Limb (tissue), 2 donors: Measurements from ENCODE around the gene FBXO34.
"Not testable (repeated sequence)": the region's sequence is repeated elsewhere in the genome, so short reads cannot be mapped to it uniquely, and the experiment has no call there.

Experiments
- DNase-seq, 2 donors: peaks; one replicate each; pipeline ENCODE4 v3.0.0-alpha.2; 2016; ENCODE audit errors: extremely low spot score in 2 of 2

Gene FBXO34

GRCh38 chr14:55377236-55377635 is 106.0 kb downstream of the FBXO34 start:
- DNase-seq = no peak

GRCh38 chr14:55381040-55381439 is 109.8 kb downstream of the FBXO34 start:
- no peak for DNase-seq

GRCh38 chr14:55381561-55381960 is 110.3 kb downstream of the FBXO34 start:
- no peak for DNase-seq

- no peak for DNase-seq
Measured at GRCh38 chr14:55382483-55382882, 111.3 kb downstream of the FBXO34 start.

- not testable (repeated sequence) for DNase-seq
Measured at GRCh38 chr14:55383056-55383466, 111.8 kb downstream of the FBXO34 start.

GRCh38 chr14:55383541-55384140 is 112.4 kb downstream of the FBXO34 start:
- no peak for DNase-seq

GRCh38 chr14:55384536-55384935 is 113.3 kb downstream of the FBXO34 start:
- no peak for DNase-seq

GRCh38 chr14:55386037-55386808 is 115.0 kb downstream of the FBXO34 start:
- no peak for DNase-seq

- DNase-seq = no peak
Measured at GRCh38 chr14:55387121-55387520, 115.9 kb downstream of the FBXO34 start.

- no peak for DNase-seq
Measured at GRCh38 chr14:55388160-55388559, 116.9 kb downstream of the FBXO34 start.

- no peak for DNase-seq
Measured at GRCh38 chr14:55389330-55389729, 118.1 kb downstream of the FBXO34 start.

- DNase-seq = no peak
Measured at GRCh38 chr14:55398679-55399078, 127.5 kb downstream of the FBXO34 start.

GRCh38 chr14:55399183-55399582 is 128.0 kb downstream of the FBXO34 start:
- no peak for DNase-seq

- DNase-seq = no peak
Measured at GRCh38 chr14:55399852-55400251, 128.6 kb downstream of the FBXO34 start.

- no peak for DNase-seq
Measured at GRCh38 chr14:55401751-55402150, 130.5 kb downstream of the FBXO34 start.
